ENCODE results near the gene BIN1.
"Not testable (repeated sequence)": the region's sequence is repeated elsewhere in the genome, so short reads cannot be mapped to it uniquely, and the experiment has no call there.

Gene BIN1

GRCh38 chr2:127134235-127134634, 27.3 kb upstream of the BIN1 start:
- no peak for DNase-seq

GRCh38 chr2:127133793-127134192, 26.8 kb upstream of the BIN1 start:
- DNase-seq = no peak

- no peak for DNase-seq
Measured at GRCh38 chr2:127130421-127130820, 23.5 kb upstream of the BIN1 start.

GRCh38 chr2:127129937-127130336, 23.0 kb upstream of the BIN1 start:
- DNase-seq = no peak

- peak in 4 of 56 donors; percentile 29 to 53 (median 40) for DNase-seq
Measured at GRCh38 chr2:127128445-127128904, 21.5 kb upstream of the BIN1 start.

- no peak for DNase-seq
Measured at GRCh38 chr2:127125821-127126220, 18.9 kb upstream of the BIN1 start.

GRCh38 chr2:127124426-127124825, 17.5 kb upstream of the BIN1 start:
- no peak for DNase-seq

GRCh38 chr2:127122361-127123027, 15.5 kb upstream of the BIN1 start:
- DNase-seq = no peak

GRCh38 chr2:127121776-127122176, 14.8 kb upstream of the BIN1 start:
- no peak for DNase-seq

GRCh38 chr2:127121353-127121752, 14.4 kb upstream of the BIN1 start:
- DNase-seq = no peak

GRCh38 chr2:127120408-127120807, 13.5 kb upstream of the BIN1 start:
- DNase-seq = not testable (repeated sequence)

GRCh38 chr2:127118467-127118866, 11.5 kb upstream of the BIN1 start:
- DNase-seq = peak in 49 of 56 donors; percentile 38 to 90 (median 73)

GRCh38 chr2:127118038-127118437, 11.1 kb upstream of the BIN1 start:
- DNase-seq = no peak

- no peak for DNase-seq
Measured at GRCh38 chr2:127117603-127118002, 10.6 kb upstream of the BIN1 start.

- DNase-seq = no peak
Measured at GRCh38 chr2:127115471-127116199, 8.7 kb upstream of the BIN1 start.

GRCh38 chr2:127110985-127111384, 4.0 kb upstream of the BIN1 start:
- no peak for DNase-seq

- peak in 13 of 56 donors; percentile 39 to 78 (median 58) for DNase-seq
Measured at GRCh38 chr2:127108090-127108523, 1.2 kb upstream of the BIN1 start.

- peak in 1 of 56 donors; percentile 67 for DNase-seq
Measured at GRCh38 chr2:127107622-127107999, 657 bp upstream of the BIN1 start.

- peak in 3 of 56 donors; percentile 62 to 73 (median 65) for DNase-seq
Measured at GRCh38 chr2:127106457-127106990, 430 bp downstream of the BIN1 start.

GRCh38 chr2:127105656-127106456, 1.1 kb downstream of the BIN1 start:
- DNase-seq = peak in 18 of 56 donors; percentile 36 to 78 (median 57)

- peak in 3 of 56 donors; percentile 47 to 78 (median 61) for DNase-seq
Measured at GRCh38 chr2:127104881-127105655, 1.9 kb downstream of the BIN1 start.

All from nucleus accumbens (tissue), 56 donors.